Measurements from ENCODE around the gene AKNAD1.
"Not testable (repeated sequence)": the region's sequence is repeated elsewhere in the genome, so short reads cannot be mapped to it uniquely, and the experiment has no call there.

AKNAD1 gene

DNA sequence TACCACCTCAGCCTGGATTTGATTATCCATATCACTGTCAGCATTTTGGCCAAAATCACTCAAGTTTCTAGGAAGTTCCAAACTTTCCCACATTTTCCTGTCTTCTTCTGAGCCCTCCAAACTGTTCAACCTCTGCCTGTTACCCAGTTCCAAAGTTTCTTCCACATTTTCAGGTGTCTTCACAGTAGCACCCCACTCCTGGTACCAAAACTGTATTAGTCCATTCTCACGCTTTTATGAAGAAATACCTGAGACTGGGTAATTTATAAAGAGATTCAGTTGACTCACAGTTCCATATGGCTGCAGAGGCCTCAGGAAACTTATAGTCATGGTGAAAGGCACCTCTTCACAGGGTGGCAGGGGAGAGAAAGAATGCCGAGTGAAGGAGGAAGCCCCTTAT, 71.0 kb downstream of the AKNAD1 start:
- ChIA-PET CTCF (interaction anchor here (1.4 kb wide), 1 partner anchor 15 kb away, joined by 3 read pairs; no protein-coding TSS in a partner anchor), POLR2A (no interaction called here)
- no peak for DNase-seq (ENCODE audit: extremely low spot score)
- TF ChIP-seq, protein P1, sequence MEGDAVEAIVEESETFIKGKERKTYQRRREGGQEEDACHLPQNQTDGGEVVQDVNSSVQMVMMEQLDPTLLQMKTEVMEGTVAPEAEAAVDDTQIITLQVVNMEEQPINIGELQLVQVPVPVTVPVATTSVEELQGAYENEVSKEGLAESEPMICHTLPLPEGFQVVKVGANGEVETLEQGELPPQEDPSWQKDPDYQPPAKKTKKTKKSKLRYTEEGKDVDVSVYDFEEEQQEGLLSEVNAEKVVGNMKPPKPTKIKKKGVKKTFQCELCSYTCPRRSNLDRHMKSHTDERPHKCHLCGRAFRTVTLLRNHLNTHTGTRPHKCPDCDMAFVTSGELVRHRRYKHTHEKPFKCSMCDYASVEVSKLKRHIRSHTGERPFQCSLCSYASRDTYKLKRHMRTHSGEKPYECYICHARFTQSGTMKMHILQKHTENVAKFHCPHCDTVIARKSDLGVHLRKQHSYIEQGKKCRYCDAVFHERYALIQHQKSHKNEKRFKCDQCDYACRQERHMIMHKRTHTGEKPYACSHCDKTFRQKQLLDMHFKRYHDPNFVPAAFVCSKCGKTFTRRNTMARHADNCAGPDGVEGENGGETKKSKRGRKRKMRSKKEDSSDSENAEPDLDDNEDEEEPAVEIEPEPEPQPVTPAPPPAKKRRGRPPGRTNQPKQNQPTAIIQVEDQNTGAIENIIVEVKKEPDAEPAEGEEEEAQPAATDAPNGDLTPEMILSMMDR (IDR thresholded peaks at IDR 0.05; ENCODE audit: control extremely low read depth, extremely low read depth, low read depth, missing control alignments): no peak

DNA sequence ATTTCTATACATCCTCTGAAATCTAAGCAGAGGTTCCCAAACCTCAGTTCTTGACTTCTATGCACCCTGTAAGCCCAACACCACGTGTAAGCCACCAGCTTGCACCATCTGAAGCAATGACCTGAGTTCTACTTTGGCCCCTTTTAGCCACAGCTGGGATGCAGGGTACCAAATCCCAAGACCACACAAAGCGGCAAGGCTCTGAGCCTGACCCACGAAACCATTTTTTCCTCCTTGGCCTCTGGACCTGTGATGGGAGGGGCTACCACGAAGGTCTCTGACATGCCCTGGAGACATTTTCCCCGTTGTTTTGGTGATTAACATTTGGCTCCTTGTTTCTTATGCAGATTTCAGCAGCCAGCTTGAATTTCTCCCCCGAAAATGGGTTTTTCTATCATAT, 71.6 kb downstream of the AKNAD1 start:
- TF ChIP-seq, protein P1 (IDR thresholded peaks at IDR 0.05; ENCODE audit: control extremely low read depth, extremely low read depth, low read depth, missing control alignments): no peak
- ChIA-PET CTCF (no interaction called here), POLR2A (no interaction called here)
- no peak for DNase-seq (ENCODE audit: extremely low spot score)

DNA sequence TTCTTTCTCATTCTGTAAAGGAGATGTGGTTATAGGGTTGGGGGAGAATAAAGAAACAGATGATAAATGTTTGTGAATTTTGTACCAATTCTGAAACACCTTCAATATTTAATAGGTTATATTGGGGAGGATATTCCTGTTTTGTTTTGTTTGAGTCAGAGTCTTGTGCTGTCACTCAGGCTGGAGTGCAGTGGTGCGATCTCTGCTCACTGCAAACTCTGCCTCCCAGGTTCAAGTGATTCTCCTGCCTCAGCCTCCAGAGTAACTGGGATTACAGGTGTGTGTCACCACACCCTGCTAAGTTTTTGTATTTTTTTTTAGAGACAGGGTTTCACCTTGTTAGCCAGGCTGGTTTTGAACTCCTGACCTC, 75.3 kb downstream of the AKNAD1 start:
- CTCF ChIA-PET, POLR2A ChIA-PET: not testable (repeated sequence)

DNA sequence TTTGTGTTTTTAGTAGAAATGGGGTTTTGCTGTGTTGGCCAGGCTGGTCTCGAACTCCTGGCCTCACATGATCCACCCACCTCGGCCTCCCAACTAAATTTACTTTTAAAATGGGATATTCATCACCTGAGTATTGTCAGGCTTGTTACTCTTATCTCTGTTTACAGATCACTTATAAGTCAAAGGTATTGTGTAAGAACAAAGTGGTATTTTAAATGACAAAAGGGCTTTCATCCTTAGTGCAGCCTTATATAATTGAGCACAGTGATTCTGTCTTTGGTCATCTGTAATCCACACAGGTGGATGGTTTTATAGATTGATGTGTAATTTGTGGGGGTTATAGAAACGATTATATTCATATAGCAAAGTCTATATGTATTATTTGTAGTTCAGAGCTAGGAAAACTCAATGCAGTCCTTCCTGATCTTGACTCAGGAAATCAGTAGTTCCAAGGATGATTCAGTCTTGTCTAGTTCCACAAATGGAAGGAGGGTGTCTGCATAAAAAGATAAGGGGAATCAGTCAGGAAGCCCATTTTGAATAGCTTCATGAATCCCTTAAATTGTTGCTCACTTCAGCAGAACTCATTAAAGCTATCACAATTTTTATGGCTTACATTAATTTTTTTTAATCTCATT, 75.8 kb downstream of the AKNAD1 start:
- TF ChIP-seq, protein P1 (IDR thresholded peaks at IDR 0.05; ENCODE audit: control extremely low read depth, extremely low read depth, low read depth, missing control alignments): no peak
- ChIA-PET POLR2A (no interaction called here), CTCF (interaction anchor here (1.2 kb wide), 1 partner anchor 13 kb away, joined by 3 read pairs; no protein-coding TSS in a partner anchor)
- no peak for DNase-seq (ENCODE audit: extremely low spot score)

More for the DNA sequence above, 75.3 kb downstream of the AKNAD1 start:
- DNase-seq (ENCODE audit: extremely low spot score): not testable (repeated sequence)

DNA sequence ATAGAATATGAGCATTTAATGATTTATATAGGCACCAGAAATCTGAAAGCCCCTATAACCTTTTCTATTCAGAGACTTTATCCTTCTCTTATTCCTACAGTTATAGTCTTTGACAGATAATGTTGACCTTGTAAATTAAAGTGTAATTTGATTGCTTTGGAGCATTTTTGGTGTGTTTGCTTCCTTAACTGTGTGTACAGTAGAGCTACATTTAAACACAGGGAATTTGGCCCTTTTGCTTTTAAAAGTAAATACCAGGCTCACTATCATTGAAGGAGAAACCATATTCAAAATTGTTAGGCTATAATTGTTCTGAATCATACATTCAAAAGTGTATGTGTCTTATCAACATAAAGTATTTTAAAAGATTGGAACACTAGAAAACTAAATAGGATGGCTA, 77.4 kb downstream of the AKNAD1 start:
- DNase-seq (ENCODE audit: extremely low spot score): no peak
- ChIA-PET POLR2A (no interaction called here), CTCF (no interaction called here)
- TF ChIP-seq, protein P1 (IDR thresholded peaks at IDR 0.05; ENCODE audit: control extremely low read depth, extremely low read depth, low read depth, missing control alignments): no peak

DNA sequence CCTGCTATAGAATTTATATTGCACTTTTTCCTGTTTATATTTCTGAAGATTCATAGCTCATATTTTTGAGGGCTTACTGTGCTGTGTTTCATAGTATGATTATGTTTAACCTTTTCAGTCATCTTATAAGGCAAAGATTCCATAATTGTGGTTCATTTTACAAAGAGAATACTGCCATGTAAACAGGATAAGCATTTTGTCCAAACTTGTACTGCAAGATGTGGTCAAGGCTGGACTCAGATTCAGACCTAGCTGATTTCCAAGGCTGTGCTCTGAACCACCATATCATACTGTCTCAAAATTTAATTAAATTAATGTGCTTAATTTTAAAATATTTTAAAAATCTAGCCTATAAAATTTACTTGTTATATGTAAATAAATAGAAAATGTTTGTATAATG, 79.1 kb downstream of the AKNAD1 start:
- TF ChIP-seq, protein P1 (IDR thresholded peaks at IDR 0.05; ENCODE audit: control extremely low read depth, extremely low read depth, low read depth, missing control alignments): no peak
- no peak for DNase-seq (ENCODE audit: extremely low spot score)
- ChIA-PET POLR2A (no interaction called here), CTCF (interaction anchor here (0.8 kb wide), 1 partner anchor 9 kb away, joined by 3 read pairs; no protein-coding TSS in a partner anchor)

DNA sequence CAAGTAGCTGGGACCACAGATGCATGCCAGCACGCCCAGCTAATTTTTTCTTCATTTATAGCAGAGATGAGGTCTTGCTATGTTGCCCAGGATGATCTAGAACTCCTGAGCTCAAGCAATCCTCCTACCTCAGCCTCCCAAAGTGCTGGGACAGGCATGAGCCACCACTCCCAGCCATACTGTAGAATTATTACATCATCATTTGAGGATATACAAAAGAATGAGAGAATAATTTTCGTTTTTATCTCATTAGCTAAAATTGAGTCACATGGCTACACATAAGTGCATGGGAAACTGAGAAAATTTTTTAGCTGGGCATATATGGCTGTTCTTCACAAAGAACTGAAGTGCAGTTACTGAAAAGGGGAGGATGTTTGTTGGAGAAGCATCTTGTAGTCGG, 89.2 kb downstream of the AKNAD1 start:
- ChIA-PET CTCF (interaction anchor here (1.0 to 1.5 kb wide), 6 partner anchors 10 to 72 kb away, joined by 3 to 4 read pairs (median 3); no protein-coding TSS in a partner anchor), POLR2A (no interaction called here)
- no peak for DNase-seq (ENCODE audit: extremely low spot score)
- TF ChIP-seq, protein P1 (IDR thresholded peaks at IDR 0.05; ENCODE audit: control extremely low read depth, extremely low read depth, low read depth, missing control alignments): no peak
